WTC11 (cell line): Measurements from ENCODE around the gene MBNL1. TPM values are rescaled to one million over a fixed set of nuclear protein-coding genes. Genes with fewer than 3 reads are reported as not detected.
A peak's percentile ranks its signal among the peaks of the same experiment; 100 is the strongest.

Experiments used
- ATAC-seq: fragments of 200-7000 bp; cut with Tn5 transposase; 2 replicates; pipeline ENCODE4 v1.10.0; 2021; ENCODE audit warnings: mild to moderate bottlenecking, moderate library complexity
- CTCF ChIA-PET: fragments of 300-600 bp; sonication (Branson Sonifier 250); formaldehyde crosslinking; loops from one replicate; lab custom pipeline; 2021; ENCODE audit warnings: antibody characterized with exemption; lab: Charles Lee
- POLR2A ChIA-PET: fragments of 350-600 bp; sonication (Branson Sonifier 250); formaldehyde crosslinking; loops from one replicate; lab custom pipeline; 2021; ENCODE audit warnings: antibody characterized with exemption; lab: Charles Lee
- DNase-seq: peaks from one replicate; pipeline ENCODE4 v3.0.0; 2021; ENCODE audit warnings: low spot score
- H3K27ac Mint-ChIP-seq: 2 replicates; pipeline ENCODE4 v1.8.0; 2021; ENCODE audit warnings: mixed read lengths
- H3K27me3 Mint-ChIP-seq: 2 replicates; pipeline ENCODE4 v1.8.0; 2021; ENCODE audit warnings: low read depth, mild to moderate bottlenecking, moderate library complexity, mixed read lengths
- H3K36me3 Mint-ChIP-seq: 2 replicates; pipeline ENCODE4 v1.8.0; 2021; ENCODE audit warnings: mixed read lengths
- H3K4me1 Mint-ChIP-seq: 2 replicates; pipeline ENCODE4 v1.8.0; 2022; ENCODE audit warnings: mixed read lengths
- H3K4me3 Mint-ChIP-seq: 2 replicates; pipeline ENCODE4 v1.8.0; 2021; ENCODE audit warnings: mild to moderate bottlenecking, moderate library complexity, mixed read lengths
- H3K9me3 Mint-ChIP-seq: 2 replicates; pipeline ENCODE4 v1.8.0; 2021; ENCODE audit warnings: mixed read lengths
- ATF3 ChIP-seq: sonication (generic); formaldehyde crosslinking; conservative IDR thresholded peaks from 2 replicates; pipeline ENCODE4 v1.8.1; 2022; ENCODE audit warnings: mild to moderate bottlenecking, missing genetic modification reagents
- CREB1 ChIP-seq: sonication (generic); formaldehyde crosslinking; IDR thresholded peaks from 2 replicates; pipeline ENCODE4 v1.8.0; 2023; ENCODE audit warnings: mild to moderate bottlenecking, missing genetic modification reagents
- CREM ChIP-seq: sonication (generic); formaldehyde crosslinking; IDR thresholded peaks from 2 replicates; pipeline ENCODE4 v1.8.1; 2022; ENCODE audit warnings: mild to moderate bottlenecking, missing genetic modification reagents, moderate library complexity
- EMX1 ChIP-seq: fragments of 250-450 bp; sonication (Bioruptor Pico); IDR thresholded peaks from 2 replicates; pipeline ENCODE4 v1.8.0; 2021; ENCODE audit warnings: mild to moderate bottlenecking
- GRHL2 ChIP-seq: fragments of 250-450 bp; sonication (Bioruptor Pico); IDR thresholded peaks from 2 replicates; pipeline ENCODE4 v1.8.0; 2022; ENCODE audit warnings: mild to moderate bottlenecking, moderate library complexity; ENCODE audit not compliant: insufficient replicate concordance, severe bottlenecking
- GTF2I ChIP-seq: fragments of 250-450 bp; sonication (Bioruptor Pico); conservative IDR thresholded peaks from 2 replicates; pipeline ENCODE4 v1.4.0; 2021; ENCODE audit warnings: mild to moderate bottlenecking
- JUN ChIP-seq: sonication (generic); formaldehyde crosslinking; IDR thresholded peaks from 2 replicates; pipeline ENCODE4 v1.8.0; 2023; ENCODE audit warnings: mild to moderate bottlenecking, missing genetic modification reagents
- MXD4 ChIP-seq: fragments of 250-450 bp; sonication (Bioruptor Pico); IDR thresholded peaks from 2 replicates; pipeline ENCODE4 v1.8.0; 2021; ENCODE audit warnings: mild to moderate bottlenecking, moderate library complexity, borderline replicate concordance
- NFATC4 ChIP-seq: fragments of 250-450 bp; sonication (Bioruptor Pico); IDR thresholded peaks from 2 replicates; pipeline ENCODE4 v1.9.0; 2021; ENCODE audit warnings: mild to moderate bottlenecking
- NR2C2 ChIP-seq: sonication (generic); formaldehyde crosslinking; IDR thresholded peaks from 2 replicates; pipeline ENCODE4 v1.8.0; 2022; ENCODE audit warnings: mild to moderate bottlenecking, missing genetic modification reagents
- PREB ChIP-seq: sonication (generic); formaldehyde crosslinking; IDR thresholded peaks from 2 replicates; pipeline ENCODE4 v1.8.1; 2022; ENCODE audit warnings: mild to moderate bottlenecking, missing genetic modification reagents, moderate library complexity, borderline replicate concordance
- SMAD4 ChIP-seq: sonication (generic); formaldehyde crosslinking; IDR thresholded peaks from 2 replicates; pipeline ENCODE4 v1.8.0; 2022; ENCODE audit warnings: mild to moderate bottlenecking, missing genetic modification reagents
- TEAD1 ChIP-seq: sonication (generic); formaldehyde crosslinking; IDR thresholded peaks from 2 replicates; pipeline ENCODE4 v1.8.0; 2022; ENCODE audit warnings: mild to moderate bottlenecking, missing genetic modification reagents
- USF2 ChIP-seq: sonication (generic); formaldehyde crosslinking; IDR thresholded peaks from 2 replicates; pipeline ENCODE4 v1.8.1; 2023; ENCODE audit warnings: mild to moderate bottlenecking, missing genetic modification reagents, moderate library complexity
- ZBTB21 ChIP-seq: sonication (generic); formaldehyde crosslinking; IDR thresholded peaks from 2 replicates; pipeline ENCODE4 v1.8.1; 2023; ENCODE audit warnings: mild to moderate bottlenecking, missing genetic modification reagents, borderline replicate concordance
- ZNF219 ChIP-seq: sonication (generic); formaldehyde crosslinking; IDR thresholded peaks from 2 replicates; pipeline ENCODE4 v1.8.0; 2023; ENCODE audit warnings: missing genetic modification reagents, mild to moderate bottlenecking, borderline replicate concordance
- ZNF281 ChIP-seq: sonication (generic); formaldehyde crosslinking; IDR thresholded peaks from 2 replicates; pipeline ENCODE4 v1.8.0; 2023; ENCODE audit warnings: mild to moderate bottlenecking, missing genetic modification reagents
- ZNF423 ChIP-seq: fragments of 250-450 bp; sonication (Bioruptor Pico); IDR thresholded peaks from 2 replicates; pipeline ENCODE4 v2.1.2; 2022; ENCODE audit warnings: mild to moderate bottlenecking, moderate library complexity
- ZSCAN18 ChIP-seq: fragments of 250-450 bp; sonication (Bioruptor Pico); IDR thresholded peaks from 2 replicates; pipeline ENCODE4 v2.1.2; 2022; ENCODE audit warnings: mild to moderate bottlenecking, moderate library complexity
- total RNA-seq: library from RNA; stranded (reverse); gene quantifications from 3 replicates; pipeline ENCODE4 v1.2.3, GENCODE V29; 2021
- TF ChIP-seq, protein P1 (sequence below): fragments of 200-600 bp; IDR thresholded peaks from 2 replicates; pipeline ENCODE4 v1.8.0; 2022; ENCODE audit warnings: antibody characterized with exemption
- TF ChIP-seq, protein P2 (sequence below): sonication (generic); formaldehyde crosslinking; IDR thresholded peaks from 2 replicates; pipeline ENCODE4 v1.8.0; 2023; ENCODE audit warnings: missing genetic modification reagents, mild to moderate bottlenecking, borderline replicate concordance

Gene MBNL1
- total RNA-seq, 1 experiment from 2014 or later = 20.4 TPM

DNA sequence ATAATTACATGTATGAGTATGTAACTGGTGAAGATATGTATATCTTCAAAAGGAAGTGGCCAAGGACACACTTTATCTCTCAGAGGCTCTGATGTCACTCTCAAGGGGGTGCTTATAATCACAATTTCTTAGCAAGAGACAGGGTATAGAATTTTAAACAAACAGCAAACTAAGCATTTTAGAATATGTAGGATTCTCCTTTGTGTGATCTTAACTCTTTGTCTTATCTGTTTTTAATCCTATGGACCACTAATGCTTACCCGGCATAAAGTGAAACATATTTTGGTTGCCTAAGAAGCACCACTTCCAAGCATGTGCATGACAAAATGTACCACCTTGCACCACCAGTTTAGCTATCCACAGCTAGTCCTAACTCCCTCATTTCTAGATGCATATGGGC is 8.2 kb upstream of the MBNL1 start:
- DNase-seq = no peak
- ChIA-PET POLR2A (no interaction called here), CTCF (no interaction called here)
- TF ChIP-seq ZNF219 (no peak), ZNF281 (CRISPR knock-in tag) (no peak), NFATC4 (CRISPR knock-in tag) (no peak), GTF2I (CRISPR knock-in tag) (no peak), JUN (CRISPR knock-in tag) (no peak), TEAD1 (CRISPR knock-in tag) (no peak), ZNF423 (CRISPR knock-in tag) (no peak), ZSCAN18 (CRISPR knock-in tag) (no peak), CREM (no peak), GRHL2 (no peak), ATF3 (CRISPR knock-in tag) (no peak), PREB (CRISPR knock-in tag) (no peak)
- TF ChIP-seq, protein P1, sequence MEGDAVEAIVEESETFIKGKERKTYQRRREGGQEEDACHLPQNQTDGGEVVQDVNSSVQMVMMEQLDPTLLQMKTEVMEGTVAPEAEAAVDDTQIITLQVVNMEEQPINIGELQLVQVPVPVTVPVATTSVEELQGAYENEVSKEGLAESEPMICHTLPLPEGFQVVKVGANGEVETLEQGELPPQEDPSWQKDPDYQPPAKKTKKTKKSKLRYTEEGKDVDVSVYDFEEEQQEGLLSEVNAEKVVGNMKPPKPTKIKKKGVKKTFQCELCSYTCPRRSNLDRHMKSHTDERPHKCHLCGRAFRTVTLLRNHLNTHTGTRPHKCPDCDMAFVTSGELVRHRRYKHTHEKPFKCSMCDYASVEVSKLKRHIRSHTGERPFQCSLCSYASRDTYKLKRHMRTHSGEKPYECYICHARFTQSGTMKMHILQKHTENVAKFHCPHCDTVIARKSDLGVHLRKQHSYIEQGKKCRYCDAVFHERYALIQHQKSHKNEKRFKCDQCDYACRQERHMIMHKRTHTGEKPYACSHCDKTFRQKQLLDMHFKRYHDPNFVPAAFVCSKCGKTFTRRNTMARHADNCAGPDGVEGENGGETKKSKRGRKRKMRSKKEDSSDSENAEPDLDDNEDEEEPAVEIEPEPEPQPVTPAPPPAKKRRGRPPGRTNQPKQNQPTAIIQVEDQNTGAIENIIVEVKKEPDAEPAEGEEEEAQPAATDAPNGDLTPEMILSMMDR = no peak
- TF ChIP-seq, protein P2, sequence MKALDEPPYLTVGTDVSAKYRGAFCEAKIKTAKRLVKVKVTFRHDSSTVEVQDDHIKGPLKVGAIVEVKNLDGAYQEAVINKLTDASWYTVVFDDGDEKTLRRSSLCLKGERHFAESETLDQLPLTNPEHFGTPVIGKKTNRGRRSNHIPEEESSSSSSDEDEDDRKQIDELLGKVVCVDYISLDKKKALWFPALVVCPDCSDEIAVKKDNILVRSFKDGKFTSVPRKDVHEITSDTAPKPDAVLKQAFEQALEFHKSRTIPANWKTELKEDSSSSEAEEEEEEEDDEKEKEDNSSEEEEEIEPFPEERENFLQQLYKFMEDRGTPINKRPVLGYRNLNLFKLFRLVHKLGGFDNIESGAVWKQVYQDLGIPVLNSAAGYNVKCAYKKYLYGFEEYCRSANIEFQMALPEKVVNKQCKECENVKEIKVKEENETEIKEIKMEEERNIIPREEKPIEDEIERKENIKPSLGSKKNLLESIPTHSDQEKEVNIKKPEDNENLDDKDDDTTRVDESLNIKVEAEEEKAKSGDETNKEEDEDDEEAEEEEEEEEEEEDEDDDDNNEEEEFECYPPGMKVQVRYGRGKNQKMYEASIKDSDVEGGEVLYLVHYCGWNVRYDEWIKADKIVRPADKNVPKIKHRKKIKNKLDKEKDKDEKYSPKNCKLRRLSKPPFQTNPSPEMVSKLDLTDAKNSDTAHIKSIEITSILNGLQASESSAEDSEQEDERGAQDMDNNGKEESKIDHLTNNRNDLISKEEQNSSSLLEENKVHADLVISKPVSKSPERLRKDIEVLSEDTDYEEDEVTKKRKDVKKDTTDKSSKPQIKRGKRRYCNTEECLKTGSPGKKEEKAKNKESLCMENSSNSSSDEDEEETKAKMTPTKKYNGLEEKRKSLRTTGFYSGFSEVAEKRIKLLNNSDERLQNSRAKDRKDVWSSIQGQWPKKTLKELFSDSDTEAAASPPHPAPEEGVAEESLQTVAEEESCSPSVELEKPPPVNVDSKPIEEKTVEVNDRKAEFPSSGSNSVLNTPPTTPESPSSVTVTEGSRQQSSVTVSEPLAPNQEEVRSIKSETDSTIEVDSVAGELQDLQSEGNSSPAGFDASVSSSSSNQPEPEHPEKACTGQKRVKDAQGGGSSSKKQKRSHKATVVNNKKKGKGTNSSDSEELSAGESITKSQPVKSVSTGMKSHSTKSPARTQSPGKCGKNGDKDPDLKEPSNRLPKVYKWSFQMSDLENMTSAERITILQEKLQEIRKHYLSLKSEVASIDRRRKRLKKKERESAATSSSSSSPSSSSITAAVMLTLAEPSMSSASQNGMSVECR (CRISPR knock-in tag) = no peak
- no peak overlapping the region for H3K4me3 Mint-ChIP-seq
- no peaks in the 10 kb centered on the region for H3K4me1 Mint-ChIP-seq
- H3K27ac Mint-ChIP-seq = no peak overlapping the region
- H3K27me3 Mint-ChIP-seq = no peaks in the 10 kb centered on the region
- no peaks in the 10 kb centered on the region for H3K9me3 Mint-ChIP-seq
- ATAC-seq = no peak
- no peaks in the 10 kb centered on the region for H3K36me3 Mint-ChIP-seq

DNA sequence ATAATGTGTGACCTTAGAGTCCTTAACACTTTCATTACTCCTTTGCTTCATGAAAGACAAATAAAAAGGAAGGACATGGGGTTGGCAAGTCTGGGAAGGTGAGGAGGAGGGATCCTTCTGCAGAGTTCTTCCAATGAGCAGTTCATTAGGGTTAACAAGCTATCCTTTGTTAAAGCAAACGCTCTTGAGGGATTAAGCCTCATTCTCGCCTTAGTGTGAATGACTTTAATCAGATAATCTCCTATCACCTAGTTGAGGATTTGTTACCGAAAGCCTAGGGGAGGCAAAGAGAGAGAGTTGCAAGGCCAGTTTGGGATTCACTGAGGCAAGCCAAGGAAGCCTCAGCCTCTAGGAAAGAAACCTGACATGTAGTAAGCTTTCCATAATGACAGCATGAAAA is 7.4 kb upstream of the MBNL1 start:
- no peak overlapping the region for H3K27ac Mint-ChIP-seq
- no peak for DNase-seq
- CTCF ChIA-PET = no interaction called here
- no peaks in the 10 kb centered on the region for H3K36me3 Mint-ChIP-seq
- peak; percentile 41; the same call in 1 of the 2 replicates for ATAC-seq
- H3K4me3 Mint-ChIP-seq = no peak overlapping the region
- H3K27me3 Mint-ChIP-seq = peaks cover 1% of the 10 kb centered on the region; the same call in 1 of the 2 replicates
- POLR2A ChIA-PET = interaction anchor here (0.6 kb wide), 1 partner anchor 483 kb away, joined by 3 read pairs; no protein-coding TSS in a partner anchor
- H3K4me1 Mint-ChIP-seq = no peaks in the 10 kb centered on the region
- H3K9me3 Mint-ChIP-seq = no peaks in the 10 kb centered on the region
- TF ChIP-seq EMX1 = no peak
- TF ChIP-seq MXD4 (CRISPR knock-in tag) = no peak
- no peak for TF ChIP-seq NFATC4 (CRISPR knock-in tag)
- no peak for TF ChIP-seq SMAD4 (CRISPR knock-in tag)
- TF ChIP-seq USF2 (CRISPR knock-in tag) = no peak
- no peak for TF ChIP-seq ZBTB21 (CRISPR knock-in tag)
- TF ChIP-seq ZNF281 (CRISPR knock-in tag) = no peak
- TF ChIP-seq NR2C2 (CRISPR knock-in tag) = no peak
- TF ChIP-seq CREB1 (CRISPR knock-in tag) = no peak
